HG02571 (cell line): ENCODE measurements around the gene LONP1.

Experiments
- ATAC-seq: cut with Tn5 transposase; IDR thresholded peaks from one replicate; pipeline ENCODE4 v1.9.1; 2021; ENCODE audit warnings: mild to moderate bottlenecking, moderate library complexity; ENCODE audit not compliant: unreplicated experiment

The LONP1 gene

DNA sequence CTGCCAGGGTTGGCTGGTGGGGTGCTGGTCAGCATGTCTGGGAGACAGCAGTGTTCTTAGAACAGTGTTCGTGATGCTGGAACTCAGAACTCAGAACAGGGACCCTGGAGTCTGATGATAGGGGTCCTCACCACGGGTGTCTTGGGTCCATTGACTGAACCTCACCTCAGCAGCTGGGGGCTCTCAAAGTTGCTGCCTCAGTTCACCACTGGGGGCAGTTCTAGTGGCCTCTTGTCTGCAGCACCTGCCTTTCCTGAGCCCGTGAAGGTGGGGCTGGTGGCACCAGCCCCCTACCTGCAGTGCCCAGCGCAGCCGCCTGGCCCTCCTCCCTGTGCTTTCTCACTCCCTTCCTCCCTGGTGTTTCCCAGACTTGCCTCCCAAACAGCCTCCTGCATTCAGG lies 68.6 kb downstream of the LONP1 start:
- no peak for ATAC-seq

DNA sequence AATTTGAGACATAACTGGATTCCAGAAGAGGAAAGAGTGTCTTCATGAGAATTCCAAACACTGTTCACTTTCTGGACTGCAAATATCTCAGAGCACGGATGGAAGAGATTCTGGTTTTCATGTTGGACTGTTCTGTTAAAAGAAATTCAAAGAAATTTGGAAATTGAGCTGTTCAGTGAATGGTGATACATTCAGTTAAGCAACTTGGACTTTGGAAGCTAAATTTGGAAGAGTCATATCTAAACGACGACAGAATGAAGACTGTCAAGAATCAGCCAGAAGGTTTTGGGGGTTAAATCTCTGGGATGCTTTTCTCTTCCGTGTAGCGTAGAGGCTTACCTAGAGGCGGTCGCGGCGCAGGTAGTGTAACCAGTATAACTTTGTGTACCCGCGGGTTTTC lies 71.5 kb downstream of the LONP1 start:
- no peak for ATAC-seq

DNA sequence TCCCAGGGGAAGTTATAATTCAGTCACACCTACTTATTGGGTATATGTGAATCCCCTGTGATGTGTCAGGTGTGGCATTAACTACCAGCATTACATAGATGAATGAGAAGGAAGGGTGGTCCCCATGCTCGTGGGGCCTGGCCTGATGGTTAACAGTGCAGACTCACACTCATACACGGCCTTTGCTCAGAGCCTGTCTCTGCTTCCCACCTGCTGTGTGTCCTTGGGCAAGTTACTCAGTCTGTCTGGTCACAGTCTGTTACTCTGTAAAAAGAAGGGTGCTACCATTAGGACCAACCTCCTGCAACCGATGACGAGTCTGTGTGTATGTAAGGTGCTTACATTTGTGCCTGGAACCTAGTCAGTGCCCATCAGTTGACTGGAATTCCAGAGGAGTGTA lies 73.2 kb downstream of the LONP1 start:
- ATAC-seq, result no peak

DNA sequence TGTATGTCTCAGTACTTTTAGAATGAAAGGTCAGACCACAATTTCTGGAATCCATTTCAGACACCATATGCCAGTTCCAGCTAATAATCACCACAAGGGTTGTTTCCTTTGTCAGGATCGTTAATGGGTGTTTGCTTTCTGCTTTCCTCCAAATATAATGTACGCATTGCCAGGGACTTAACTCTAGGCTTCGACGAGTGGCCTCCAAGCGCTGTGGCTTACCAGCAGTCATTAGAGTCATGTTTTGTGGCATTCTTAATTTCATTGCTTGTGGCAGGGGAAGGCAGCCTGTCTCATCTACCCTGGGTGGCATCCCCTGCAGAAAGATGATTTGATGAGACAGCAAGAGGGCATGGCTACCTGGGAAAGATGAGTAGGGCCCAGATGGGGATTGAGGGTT lies 74.5 kb downstream of the LONP1 start:
- ATAC-seq, result no peak

DNA sequence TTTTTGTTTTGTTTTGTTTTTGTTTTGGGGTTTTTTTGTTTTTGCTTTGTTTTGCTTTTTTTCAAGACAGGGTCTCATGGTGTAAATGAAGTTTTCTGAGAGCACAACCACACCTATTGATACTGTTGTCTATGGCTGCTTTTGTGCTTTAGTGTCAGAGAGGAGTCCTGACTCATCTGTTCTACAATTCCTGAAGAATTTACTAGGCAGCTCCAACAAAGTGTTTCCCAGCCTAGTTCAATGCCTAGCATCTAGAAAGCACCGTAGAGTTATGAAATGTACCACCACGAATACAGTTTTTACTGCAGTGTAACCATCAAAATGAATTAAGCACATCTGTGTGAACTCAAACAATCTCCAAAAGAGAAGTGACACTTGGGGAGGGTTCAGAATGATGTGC lies 75.9 kb downstream of the LONP1 start:
- ATAC-seq, result no peak

DNA sequence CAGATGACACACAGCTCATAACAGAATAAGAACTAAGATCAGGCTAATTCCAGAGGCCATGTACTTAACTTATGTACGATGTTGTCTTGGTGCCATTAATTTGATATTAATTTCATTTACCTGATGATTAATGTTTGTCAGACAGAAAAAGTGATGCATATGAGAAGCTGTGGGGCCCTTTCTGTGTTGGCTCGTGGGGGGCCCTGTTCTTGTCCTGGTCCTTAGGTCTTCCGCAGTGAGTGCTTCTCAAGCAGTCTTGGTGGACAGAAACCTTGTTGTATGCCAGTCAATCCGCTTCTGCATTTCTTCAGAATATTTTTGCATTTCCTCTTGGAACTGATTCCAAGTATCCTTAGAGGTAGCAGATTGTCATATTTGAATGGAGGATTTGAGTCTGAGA lies 76.9 kb downstream of the LONP1 start:
- ATAC-seq, result no peak

DNA sequence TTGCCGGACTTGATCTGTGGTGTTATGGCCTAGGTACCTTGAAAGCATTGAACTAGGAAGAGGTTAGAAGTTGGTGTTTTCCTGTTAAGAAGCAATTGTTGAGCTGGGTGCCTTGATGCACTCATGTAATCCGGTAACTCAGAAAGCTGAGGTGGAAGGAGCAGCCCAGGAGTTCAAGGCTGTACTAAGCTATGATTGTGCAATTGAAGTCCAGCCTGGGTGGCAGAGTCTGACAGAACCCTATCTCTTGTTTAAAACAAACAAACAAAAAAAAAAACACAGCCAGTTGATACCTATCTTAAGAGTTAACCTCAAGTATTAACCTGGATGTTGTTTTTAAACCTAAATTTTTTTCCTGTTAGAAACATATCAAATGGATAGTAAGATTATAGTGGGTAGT lies 77.7 kb downstream of the LONP1 start:
- no peak for ATAC-seq
